HT-29 (cell line): Measurements from ENCODE around the gene KCNN3. TPM values are rescaled to one million over a fixed set of nuclear protein-coding genes. Genes with fewer than 3 reads are reported as not detected.

Experiments used
- DNase-seq: peaks from one replicate; pipeline ENCODE4 v3.0.0-alpha.2; 2015; ENCODE audit warnings: low spot score
- total RNA-seq: library from RNA; depleted of rRNA; stranded (reverse); fragments of >200 nt; shearing (Covaris generic); gene quantifications from 2 replicates; pipeline ENCODE4 v1.2.3, GENCODE V29; 2014

The KCNN3 gene
- total RNA-seq, 1 experiment from 2014 or later = not detected

- no peak for DNase-seq
Observed at GRCh38 chr1:154861607-154862094, 8.4 kb downstream of the KCNN3 start.

- DNase-seq = no peak
Observed at GRCh38 chr1:154860156-154860870, 9.8 kb downstream of the KCNN3 start.

GRCh38 chr1:154859786-154860155 is 10.3 kb downstream of the KCNN3 start:
- no peak for DNase-seq

- DNase-seq = no peak
Observed at GRCh38 chr1:154859151-154859785, 10.8 kb downstream of the KCNN3 start.

- no peak for DNase-seq
Observed at GRCh38 chr1:154857441-154858215, 12.5 kb downstream of the KCNN3 start.

GRCh38 chr1:154857022-154857421 is 13.1 kb downstream of the KCNN3 start:
- DNase-seq = no peak

- no peak for DNase-seq
Observed at GRCh38 chr1:154856544-154856943, 13.5 kb downstream of the KCNN3 start.

- DNase-seq = no peak
Observed at GRCh38 chr1:154856049-154856448, 14.0 kb downstream of the KCNN3 start.

- DNase-seq = no peak
Observed at GRCh38 chr1:154855186-154855851, 14.8 kb downstream of the KCNN3 start.

GRCh38 chr1:154852845-154853244 is 17.2 kb downstream of the KCNN3 start:
- no peak for DNase-seq

- no peak for DNase-seq
Observed at GRCh38 chr1:154851392-154852177, 18.5 kb downstream of the KCNN3 start.

GRCh38 chr1:154849645-154850131 is 20.4 kb downstream of the KCNN3 start:
- DNase-seq = no peak

- DNase-seq = no peak
Observed at GRCh38 chr1:154848983-154849382, 21.1 kb downstream of the KCNN3 start.

GRCh38 chr1:154847891-154848290 is 22.2 kb downstream of the KCNN3 start:
- no peak for DNase-seq

- DNase-seq = no peak
Observed at GRCh38 chr1:154846565-154847442, 23.3 kb downstream of the KCNN3 start.

GRCh38 chr1:154845879-154846278 is 24.2 kb downstream of the KCNN3 start:
- DNase-seq = no peak

GRCh38 chr1:154845174-154845573 is 24.9 kb downstream of the KCNN3 start:
- DNase-seq = no peak

GRCh38 chr1:154844297-154844681 is 25.8 kb downstream of the KCNN3 start:
- DNase-seq = no peak

GRCh38 chr1:154843636-154844296 is 26.3 kb downstream of the KCNN3 start:
- no peak for DNase-seq
